IMR-90 (cell line): ENCODE results near the gene CYB5B. TPM values are rescaled to one million over a fixed set of nuclear protein-coding genes. Genes with fewer than 3 reads are reported as not detected.

Source experiments
- ATAC-seq: fragments of 200-7000 bp; cut with Tn5 transposase; 2 replicates; pipeline ENCODE4 v1.9.1; 2020; ENCODE audit warnings: low read depth, mild to moderate bottlenecking, moderate library complexity
- BruUV-seq: library from RNA; stranded (reverse); fragments of 400-500 nt; replicated peaks from 2 replicates; lab custom pipeline; 2021; lab: Mats Ljungman, UMichigan
- CTCF ChIA-PET: fragments of 300-600 bp; formaldehyde crosslinking; extraction: SDS; loops from one replicate; lab custom pipeline; 2021; ENCODE audit warnings: antibody characterized with exemption; lab: Yijun Ruan, JAX
- POLR2A ChIA-PET: fragments of 300-600 bp; sonication (Branson Sonifier 250); formaldehyde crosslinking; loops from one replicate; lab custom pipeline; 2022; ENCODE audit warnings: antibody characterized with exemption; ENCODE audit not compliant: unreplicated experiment; lab: Charles Lee
- DNase-seq: peaks from one replicate; pipeline ENCODE4 v3.0.0; 2013
- H2AFZ ChIP-seq: replicated peaks from 2 replicates; pipeline ENCODE3; 2013; ENCODE audit warnings: low read length, mild to moderate bottlenecking; ENCODE audit not compliant: poor library complexity
- H2AK5ac ChIP-seq: 2 replicates; pipeline ENCODE4 v1.6.1; 2013; ENCODE audit warnings: low read depth, low read length, inconsistent platforms
- H2AK9ac ChIP-seq: replicated peaks from 2 replicates; pipeline ENCODE3; 2013; ENCODE audit warnings: mild to moderate bottlenecking, low read depth, low read length, moderate library complexity; ENCODE audit not compliant: poor library complexity
- H2BK120ac ChIP-seq: 2 replicates; pipeline ENCODE4 v1.6.1; 2013; ENCODE audit warnings: low read depth, low read length, inconsistent platforms
- H2BK15ac ChIP-seq: 3 replicates; pipeline ENCODE4 v1.6.1; 2013; ENCODE audit warnings: low read depth, low read length, inconsistent platforms
- H2BK20ac ChIP-seq: 2 replicates; pipeline ENCODE4 v1.6.1; 2013; ENCODE audit warnings: low read depth, mild to moderate bottlenecking, inconsistent platforms, low read length, moderate library complexity
- H2BK5ac ChIP-seq: 2 replicates; pipeline ENCODE4 v1.6.1; 2013; ENCODE audit warnings: mild to moderate bottlenecking, low read depth, low read length, inconsistent platforms; ENCODE audit not compliant: poor library complexity, severe bottlenecking
- H3K14ac ChIP-seq: replicated peaks from 2 replicates; pipeline ENCODE4 v1.6.1; 2013; ENCODE audit warnings: low read depth, low read length, inconsistent platforms
- H3K18ac ChIP-seq: 2 replicates; pipeline ENCODE4 v1.6.1; 2013; ENCODE audit warnings: low read depth, low read length, control low read depth
- H3K23ac ChIP-seq: 2 replicates; pipeline ENCODE4 v1.6.1; 2013; ENCODE audit warnings: low read depth, low read length, inconsistent platforms
- H3K27ac ChIP-seq: 2 replicates; pipeline ENCODE4 v1.5.1; 2013; ENCODE audit warnings: mild to moderate bottlenecking, control low read depth, low read length; ENCODE audit not compliant: insufficient read depth
- H3K27me3 ChIP-seq: 2 replicates; pipeline ENCODE4 v1.6.1; 2013; ENCODE audit warnings: low read length; ENCODE audit not compliant: control insufficient read depth, insufficient read depth
- H3K36me3 ChIP-seq: 2 replicates; pipeline ENCODE4 v1.6.1; 2013; ENCODE audit warnings: low read length, mixed read lengths; ENCODE audit not compliant: control insufficient read depth, insufficient read depth
- H3K4ac ChIP-seq: 2 replicates; pipeline ENCODE4 v1.6.1; 2013; ENCODE audit warnings: low read depth, low read length, inconsistent platforms
- H3K4me1 ChIP-seq: 2 replicates; pipeline ENCODE4 v1.6.1; 2013; ENCODE audit warnings: low read length, mixed read lengths; ENCODE audit not compliant: control insufficient read depth, insufficient read depth
- H3K4me2 ChIP-seq: 2 replicates; pipeline ENCODE4 v1.6.1; 2013; ENCODE audit warnings: low read depth, mild to moderate bottlenecking, control low read depth, low read length, moderate library complexity
- H3K4me3 ChIP-seq: 2 replicates; pipeline ENCODE4 v1.5.1; 2013; ENCODE audit warnings: low read depth, mild to moderate bottlenecking, control low read depth, low read length, moderate library complexity; ENCODE audit not compliant: insufficient read depth
- H3K56ac ChIP-seq: 2 replicates; pipeline ENCODE4 v1.6.1; 2013; ENCODE audit warnings: low read length, inconsistent platforms; ENCODE audit not compliant: insufficient read depth; ENCODE audit errors: extremely low read depth
- H3K79me1 ChIP-seq, 2 experiments: 2 replicates each; pipeline ENCODE4 v1.6.1; 2013; ENCODE audit warnings: low read length in 2 of 2, inconsistent platforms in 1 of 2, low read depth in 1 of 2
- H3K9ac ChIP-seq: 2 replicates; pipeline ENCODE4 v1.6.1; 2013; ENCODE audit warnings: low read depth, low read length, control low read depth
- H3K9me1 ChIP-seq: 2 replicates; pipeline ENCODE4 v1.6.1; 2013; ENCODE audit warnings: low read length, inconsistent platforms; ENCODE audit not compliant: insufficient read depth
- H3K9me3 ChIP-seq: 2 replicates; pipeline ENCODE4 v1.6.1; 2013; ENCODE audit warnings: low read length; ENCODE audit not compliant: control insufficient read depth, insufficient read depth
- H4K20me1 ChIP-seq: 2 replicates; pipeline ENCODE4 v1.6.1; 2013; ENCODE audit warnings: low read length, inconsistent platforms; ENCODE audit not compliant: insufficient read depth
- H4K5ac ChIP-seq: 2 replicates; pipeline ENCODE4 v1.6.1; 2013; ENCODE audit warnings: mild to moderate bottlenecking, low read depth, low read length, control low read depth
- H4K8ac ChIP-seq, 2 experiments: 2 replicates each; pipeline ENCODE4 v1.6.1; 2013; ENCODE audit warnings: low read depth in 2 of 2, low read length in 2 of 2, control low read depth in 1 of 2, inconsistent platforms in 1 of 2
- H4K91ac ChIP-seq: 2 replicates; pipeline ENCODE4 v1.6.1; 2013; ENCODE audit warnings: low read depth, low read length, inconsistent platforms; ENCODE audit not compliant: insufficient read depth
- BHLHE40 ChIP-seq: fragments of 150-350 bp; IDR thresholded peaks from 2 replicates; pipeline ENCODE4 v1.6.1; 2016; ENCODE audit warnings: mild to moderate bottlenecking, low read depth, low read length
- CEBPB ChIP-seq: IDR thresholded peaks from 2 replicates; pipeline ENCODE4 v1.6.1; 2012; ENCODE audit warnings: low read depth, low read length, improper control_type of control experiment
- ELK1 ChIP-seq: fragments of 150-350 bp; IDR thresholded peaks from 2 replicates; pipeline ENCODE4 v1.6.1; 2016; ENCODE audit warnings: low read depth, mild to moderate bottlenecking, low read length, moderate library complexity, borderline replicate concordance
- FOS ChIP-seq: fragments of 150-350 bp; IDR thresholded peaks from 2 replicates; pipeline ENCODE4 v1.6.1; 2016; ENCODE audit warnings: low read depth, low read length
- NFE2L2 ChIP-seq: fragments of 150-350 bp; IDR thresholded peaks from 2 replicates; pipeline ENCODE4 v1.6.1; 2016; ENCODE audit warnings: low read depth, mild to moderate bottlenecking, low read length
- RAD21 ChIP-seq: IDR thresholded peaks from 2 replicates; pipeline ENCODE4 v1.6.1; 2012; ENCODE audit warnings: low read length, improper control_type of control experiment
- RCOR1 ChIP-seq: IDR thresholded peaks from 2 replicates; pipeline ENCODE4 v1.6.1; 2012; ENCODE audit warnings: mild to moderate bottlenecking, low read length, improper control_type of control experiment; ENCODE audit not compliant: insufficient replicate concordance
- SMC3 ChIP-seq: fragments of 150-350 bp; IDR thresholded peaks from 2 replicates; pipeline ENCODE4 v1.6.1; 2016; ENCODE audit warnings: low read depth, mild to moderate bottlenecking, antibody characterized with exemption, low read length, moderate library complexity
- USF2 ChIP-seq: fragments of 150-350 bp; IDR thresholded peaks from 2 replicates; pipeline ENCODE4 v1.6.1; 2017; ENCODE audit warnings: mild to moderate bottlenecking, antibody characterized with exemption, low read length, low read depth
- WGBS, 2 experiments: methylation state at CpG; one replicate each; pipeline versions ENCODE4 v1.1.5 to v1.1.7; 2013; ENCODE audit warnings: missing lambda C conversion rate in 2 of 2; ENCODE audit not compliant: insufficient read length in 1 of 2; ENCODE audit errors: extremely low coverage in 2 of 2; 5-methylcytosine and 5-hydroxymethylcytosine counted together
- dilution Hi-C: fragments of 300-500 bp; cut with HindIII; formaldehyde crosslinking; loops from one replicate; pipeline ENCODE4 v1.14.3; 2018; ENCODE audit warnings: low sequenced_read_pairs; ENCODE audit not compliant: unreplicated experiment
- in situ Hi-C: fragments of 300-500 bp; cut with MboI; formaldehyde crosslinking; loops from 3 replicates; pipeline ENCODE4 v1.14.3; 2019; ENCODE audit warnings: low sequenced_read_pairs, inconsistent platforms, mixed read lengths
- intact Hi-C: fragments of 100-400 bp; cut with micrococcal nuclease; formaldehyde crosslinking; loops from 2 replicates; pipeline ENCODE4 v1.10.0; 2022
- polyA plus RNA-seq, 3 experiments: library from polyadenylated mRNA; depleted of rRNA; stranded (reverse); fragments of >200 nt; gene quantifications; 2 replicates each; pipeline ENCODE4 v1.2.3, GENCODE V29; 2012; ENCODE audit warnings: low replicate concordance in 1 of 3
- total RNA-seq: library from RNA; depleted of rRNA; stranded (reverse); fragments of >200 nt; gene quantifications from 2 replicates; pipeline ENCODE4 v1.2.3, GENCODE V29; 2012

Gene CYB5B
- total and polyA plus RNA-seq, 2 of the 4 experiments (the other 2 are of a cell fraction), result 100 to 102 TPM

- Histone ChIP-seq H3K9me3 (no peaks in the 10 kb centered on the region), H3K56ac (peak overlapping the region; percentile 29; the same call in 1 of the 2 replicates), H3K27me3 (no peaks in the 10 kb centered on the region), H2BK20ac (peak overlapping the region; percentile 87), H2AFZ (peak overlapping the region; percentile 75), H3K4me2 (peak overlapping the region; percentile 36; the same call in 1 of the 2 replicates), H3K27ac (peak overlapping the region; percentile 93), H2BK5ac (peak overlapping the region; percentile 97), H3K23ac (peak overlapping the region; percentile 77), H4K5ac (peak overlapping the region; percentile 84), H2AK5ac (peak overlapping the region; percentile 59; the same call in 1 of the 2 replicates), H2BK120ac (peak overlapping the region; percentile 98), H4K91ac (peak overlapping the region; percentile 70), H3K4me1 (peaks cover 29% of the 10 kb centered on the region), H4K8ac (peak overlapping the region; percentile 14 to 74), H3K4me3 (no peak overlapping the region), H2BK15ac (peak overlapping the region; percentile 82; the same call in 2 of the 3 replicates), H3K14ac (peak overlapping the region; percentile 90), H3K79me1 (peaks cover 0 to 8% of the 10 kb centered on the region in 2 experiments; a peak in 1 of 4 replicates), H2AK9ac (peak overlapping the region; percentile 29), H3K4ac (peak overlapping the region; percentile 83), H4K20me1 (0 out of 2 replicates have a peak, but pooled peaks cover 3% of the 10 kb centered on the region), H3K18ac (peak overlapping the region; percentile 86), H3K9me1 (peaks cover 9% of the 10 kb centered on the region), H3K36me3 (0 out of 2 replicates have a peak, but pooled peaks cover 2% of the 10 kb centered on the region), H3K9ac (peak overlapping the region; percentile 7; the same call in 1 of the 2 replicates)
- CTCF ChIA-PET, result interaction anchor here (0.8 to 2.0 kb wide), 6 partner anchors 13 to 81 kb away, joined by 3 to 8 read pairs (median 4); no protein-coding TSS in a partner anchor
- WGBS, 2 experiments, result no CpG with 5 or more reads among the region's 1 CpG
- DNase-seq (peak; percentile 97), ATAC-seq (peak; percentile 82)
- intact Hi-C loops (no loop called here), in situ Hi-C loops (no loop called here), dilution Hi-C loops (no loop called here)
- BruUV-seq, result no TSS peak
- POLR2A ChIA-PET, result interaction anchor here (0.5 to 1.4 kb wide), 6 partner anchors 53 to 166 kb away, joined by 3 to 11 read pairs (median 6); no protein-coding TSS in a partner anchor
- TF ChIP-seq BHLHE40 (0 out of 2 replicates have a peak, but pooled peaks have one; percentile 31), RAD21 (peak; percentile 33), SMC3 (no peak; the same call in 1 of the 2 replicates), NFE2L2 (no peak), USF2 (peak; percentile 76), CEBPB (0 out of 2 replicates have a peak, but pooled peaks have one; percentile 10), FOS (peak; percentile 94), ELK1 (no peak), RCOR1 (peak; percentile 92)
Observed at GRCh38 chr16:69476920-69477443, 52.6 kb downstream of the CYB5B start.
